ENCODE results near the gene CDKN2B.

DNA sequence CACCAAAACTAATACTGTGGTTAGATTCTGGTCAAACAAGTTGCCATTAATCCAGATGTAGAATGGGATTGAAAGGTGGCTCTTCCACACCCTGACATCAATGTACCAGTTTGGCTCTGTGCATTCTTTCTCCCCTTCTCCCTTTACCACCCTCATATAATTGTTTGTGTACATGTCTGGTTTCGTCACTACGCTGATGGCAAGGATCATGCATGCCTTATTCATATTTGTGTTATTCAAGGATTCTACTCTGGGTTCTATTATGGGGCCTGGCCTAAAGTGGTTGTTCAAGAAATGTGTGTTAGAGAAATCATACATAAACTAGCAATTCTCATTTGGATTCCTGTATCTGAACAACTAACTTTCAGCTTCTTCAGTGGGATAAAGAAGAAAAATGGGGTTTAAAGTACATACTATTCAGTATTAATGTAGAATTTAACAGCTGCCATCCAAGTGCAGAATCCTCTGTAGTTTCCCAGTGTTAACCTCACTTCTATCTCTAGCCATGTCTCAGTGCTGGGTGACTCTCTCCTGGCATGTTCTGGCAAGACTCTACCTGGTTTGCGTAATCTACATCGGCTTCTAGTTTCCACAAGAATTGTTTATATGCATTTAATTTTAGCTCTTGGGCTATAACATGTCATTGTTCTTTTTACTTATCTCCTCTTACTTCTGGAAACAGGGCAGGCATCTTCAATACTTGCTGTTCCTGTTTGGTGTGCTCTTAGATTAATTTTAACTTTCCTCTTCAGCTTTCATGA, 27.9 kb upstream of the CDKN2B start:
- TF ChIP-seq CTCF (IDR thresholded peaks at IDR 0.05; ENCODE audit: low read depth, low read length, missing input control) (no peak), YY1 (IDR thresholded peaks at IDR 0.05) (no peak), ZBTB33 (IDR thresholded peaks at IDR 0.05) (no peak), EGR1 (IDR thresholded peaks at IDR 0.05; ENCODE audit: low read depth in 2 of 2) (no peak), FOXA1 (IDR thresholded peaks at IDR 0.05) (no peak)
- TF ChIP-seq, protein P1, sequence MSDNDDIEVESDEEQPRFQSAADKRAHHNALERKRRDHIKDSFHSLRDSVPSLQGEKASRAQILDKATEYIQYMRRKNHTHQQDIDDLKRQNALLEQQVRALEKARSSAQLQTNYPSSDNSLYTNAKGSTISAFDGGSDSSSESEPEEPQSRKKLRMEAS (IDR thresholded peaks at IDR 0.05): no peak
- TF ChIP-seq, protein P2, sequence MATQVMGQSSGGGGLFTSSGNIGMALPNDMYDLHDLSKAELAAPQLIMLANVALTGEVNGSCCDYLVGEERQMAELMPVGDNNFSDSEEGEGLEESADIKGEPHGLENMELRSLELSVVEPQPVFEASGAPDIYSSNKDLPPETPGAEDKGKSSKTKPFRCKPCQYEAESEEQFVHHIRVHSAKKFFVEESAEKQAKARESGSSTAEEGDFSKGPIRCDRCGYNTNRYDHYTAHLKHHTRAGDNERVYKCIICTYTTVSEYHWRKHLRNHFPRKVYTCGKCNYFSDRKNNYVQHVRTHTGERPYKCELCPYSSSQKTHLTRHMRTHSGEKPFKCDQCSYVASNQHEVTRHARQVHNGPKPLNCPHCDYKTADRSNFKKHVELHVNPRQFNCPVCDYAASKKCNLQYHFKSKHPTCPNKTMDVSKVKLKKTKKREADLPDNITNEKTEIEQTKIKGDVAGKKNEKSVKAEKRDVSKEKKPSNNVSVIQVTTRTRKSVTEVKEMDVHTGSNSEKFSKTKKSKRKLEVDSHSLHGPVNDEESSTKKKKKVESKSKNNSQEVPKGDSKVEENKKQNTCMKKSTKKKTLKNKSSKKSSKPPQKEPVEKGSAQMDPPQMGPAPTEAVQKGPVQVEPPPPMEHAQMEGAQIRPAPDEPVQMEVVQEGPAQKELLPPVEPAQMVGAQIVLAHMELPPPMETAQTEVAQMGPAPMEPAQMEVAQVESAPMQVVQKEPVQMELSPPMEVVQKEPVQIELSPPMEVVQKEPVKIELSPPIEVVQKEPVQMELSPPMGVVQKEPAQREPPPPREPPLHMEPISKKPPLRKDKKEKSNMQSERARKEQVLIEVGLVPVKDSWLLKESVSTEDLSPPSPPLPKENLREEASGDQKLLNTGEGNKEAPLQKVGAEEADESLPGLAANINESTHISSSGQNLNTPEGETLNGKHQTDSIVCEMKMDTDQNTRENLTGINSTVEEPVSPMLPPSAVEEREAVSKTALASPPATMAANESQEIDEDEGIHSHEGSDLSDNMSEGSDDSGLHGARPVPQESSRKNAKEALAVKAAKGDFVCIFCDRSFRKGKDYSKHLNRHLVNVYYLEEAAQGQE (IDR thresholded peaks at IDR 0.05): no peak

Measured in liver (tissue), 3 donors.